ENCODE data around the gene LPAR3.

Gene LPAR3

DNA sequence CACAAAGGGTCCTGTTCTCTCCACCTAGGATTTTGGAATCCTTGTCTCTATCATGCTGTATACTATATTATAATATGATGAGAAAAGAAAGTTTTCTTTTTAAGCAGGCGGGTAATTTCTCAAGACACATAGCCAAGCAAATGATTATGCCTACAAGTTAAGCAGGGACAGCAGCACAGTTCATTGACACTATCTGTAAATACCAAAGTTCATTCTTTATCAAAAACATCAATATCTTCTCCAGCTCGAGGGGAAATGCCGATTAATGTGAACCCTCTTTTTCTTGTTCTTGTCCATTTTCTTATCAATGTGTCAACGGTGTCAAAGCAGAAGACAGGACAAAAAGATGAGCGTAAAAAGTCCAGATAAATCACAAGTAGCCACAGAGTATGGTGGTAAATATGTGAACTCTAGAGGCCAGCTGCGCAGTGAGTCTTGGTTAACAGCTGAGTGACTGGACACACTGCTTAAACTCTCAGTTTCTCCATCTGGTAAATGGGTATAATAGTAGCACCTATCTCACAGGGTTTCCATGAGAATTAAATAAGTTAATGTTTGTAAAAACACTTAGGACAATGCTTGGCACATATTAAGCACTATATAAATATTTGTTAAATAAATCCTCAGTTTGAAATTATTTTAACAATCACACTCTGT lies 30.9 kb downstream of the LPAR3 start:
- TF ChIP-seq, protein P1, sequence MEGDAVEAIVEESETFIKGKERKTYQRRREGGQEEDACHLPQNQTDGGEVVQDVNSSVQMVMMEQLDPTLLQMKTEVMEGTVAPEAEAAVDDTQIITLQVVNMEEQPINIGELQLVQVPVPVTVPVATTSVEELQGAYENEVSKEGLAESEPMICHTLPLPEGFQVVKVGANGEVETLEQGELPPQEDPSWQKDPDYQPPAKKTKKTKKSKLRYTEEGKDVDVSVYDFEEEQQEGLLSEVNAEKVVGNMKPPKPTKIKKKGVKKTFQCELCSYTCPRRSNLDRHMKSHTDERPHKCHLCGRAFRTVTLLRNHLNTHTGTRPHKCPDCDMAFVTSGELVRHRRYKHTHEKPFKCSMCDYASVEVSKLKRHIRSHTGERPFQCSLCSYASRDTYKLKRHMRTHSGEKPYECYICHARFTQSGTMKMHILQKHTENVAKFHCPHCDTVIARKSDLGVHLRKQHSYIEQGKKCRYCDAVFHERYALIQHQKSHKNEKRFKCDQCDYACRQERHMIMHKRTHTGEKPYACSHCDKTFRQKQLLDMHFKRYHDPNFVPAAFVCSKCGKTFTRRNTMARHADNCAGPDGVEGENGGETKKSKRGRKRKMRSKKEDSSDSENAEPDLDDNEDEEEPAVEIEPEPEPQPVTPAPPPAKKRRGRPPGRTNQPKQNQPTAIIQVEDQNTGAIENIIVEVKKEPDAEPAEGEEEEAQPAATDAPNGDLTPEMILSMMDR (IDR thresholded peaks at IDR 0.05; ENCODE audit: low read depth, low read length, poor library complexity, severe bottlenecking) = no peak
- no peak for TF ChIP-seq EZH2phosphoT487 (IDR thresholded peaks at IDR 0.05; ENCODE audit: borderline replicate concordance, low read length)
- Histone ChIP-seq H3K4me1 (ENCODE audit: control insufficient read depth, low read length) (no peaks in the 10 kb centered on the region), H3K36me3 (ENCODE audit: control insufficient read depth, low read length) (no peaks in the 10 kb centered on the region), H3K79me2 (ENCODE audit: control insufficient read depth, low read length) (no peaks in the 10 kb centered on the region), H3K27me3 (ENCODE audit: control insufficient read depth, low read length) (peaks cover 3% of the 10 kb centered on the region; the same call in 1 of the 2 replicates), H3K9me3 (ENCODE audit: control insufficient read depth, insufficient read depth, low read length) (no peaks in the 10 kb centered on the region), H4K20me1 (ENCODE audit: control insufficient read depth, insufficient read depth, low read depth, low read length) (no peaks in the 10 kb centered on the region), H3F3A (ENCODE audit: control insufficient read depth, insufficient read depth) (no peaks in the 10 kb centered on the region), H3K27ac (ENCODE audit: low read depth, low read length) (no peak overlapping the region), H3K9me2 (replicated peaks; ENCODE audit: control insufficient read depth, low read length) (no peaks in the 10 kb centered on the region), H3K4me2 (ENCODE audit: low read length) (no peak overlapping the region), H3K4me3 (ENCODE audit: low read length) (no peak overlapping the region)

DNA sequence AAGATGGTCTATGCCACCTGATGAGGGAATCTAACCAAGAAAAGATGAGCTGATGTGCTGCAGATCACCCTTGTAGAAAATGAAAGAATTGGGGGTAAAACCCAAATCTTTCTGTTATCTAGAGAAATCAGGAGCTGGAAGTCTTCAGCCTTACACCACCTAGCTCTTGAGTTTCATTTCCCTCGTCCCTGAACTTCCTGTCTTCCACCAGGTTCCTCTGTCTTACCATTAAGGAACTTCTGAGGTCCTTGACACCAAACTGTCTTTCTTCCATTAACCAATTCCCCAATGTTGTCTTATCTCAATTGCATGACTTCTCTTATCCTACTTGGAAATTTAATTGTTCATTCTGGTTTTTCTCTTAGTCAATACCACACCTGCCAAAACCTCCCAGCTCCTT lies 31.5 kb downstream of the LPAR3 start:
- Histone ChIP-seq H3K4me1 (ENCODE audit: control insufficient read depth, low read length) (no peaks in the 10 kb centered on the region), H4K20me1 (ENCODE audit: control insufficient read depth, insufficient read depth, low read depth, low read length) (no peaks in the 10 kb centered on the region), H3K27ac (ENCODE audit: low read depth, low read length) (no peak overlapping the region), H3K9me3 (ENCODE audit: control insufficient read depth, insufficient read depth, low read length) (no peaks in the 10 kb centered on the region), H3K36me3 (ENCODE audit: control insufficient read depth, low read length) (no peaks in the 10 kb centered on the region), H3K4me2 (ENCODE audit: low read length) (no peak overlapping the region), H3K4me3 (ENCODE audit: low read length) (no peak overlapping the region), H3K27me3 (ENCODE audit: control insufficient read depth, low read length) (peaks cover 3% of the 10 kb centered on the region; the same call in 1 of the 2 replicates), H3K79me2 (ENCODE audit: control insufficient read depth, low read length) (no peaks in the 10 kb centered on the region), H3F3A (ENCODE audit: control insufficient read depth, insufficient read depth) (no peaks in the 10 kb centered on the region), H3K9me2 (replicated peaks; ENCODE audit: control insufficient read depth, low read length) (no peaks in the 10 kb centered on the region)
- TF ChIP-seq, protein P1 (IDR thresholded peaks at IDR 0.05; ENCODE audit: low read depth, low read length, poor library complexity, severe bottlenecking) = no peak
- TF ChIP-seq EZH2phosphoT487 (IDR thresholded peaks at IDR 0.05; ENCODE audit: borderline replicate concordance, low read length) = no peak

DNA sequence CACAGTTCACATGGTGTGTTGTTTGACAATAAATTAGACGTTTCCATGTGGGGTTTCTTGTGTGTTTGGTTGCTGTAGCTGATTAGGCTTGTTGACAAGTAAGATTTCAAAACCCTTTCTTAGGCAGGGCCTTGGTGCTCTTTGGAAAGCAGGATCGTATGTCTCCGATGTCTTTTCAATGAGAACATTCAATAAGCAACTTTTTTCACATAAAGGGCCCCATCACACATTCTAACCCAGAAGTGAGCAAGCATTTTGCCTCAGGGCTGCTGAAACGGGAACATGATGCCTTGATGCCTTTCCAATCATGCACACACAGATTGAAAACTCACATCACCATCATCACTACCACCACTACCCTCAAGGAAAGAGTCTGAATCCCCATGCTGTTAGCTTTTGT lies 33.1 kb downstream of the LPAR3 start:
- TF ChIP-seq, protein P1 (IDR thresholded peaks at IDR 0.05; ENCODE audit: low read depth, low read length, poor library complexity, severe bottlenecking) = no peak
- TF ChIP-seq EZH2phosphoT487 (IDR thresholded peaks at IDR 0.05; ENCODE audit: borderline replicate concordance, low read length) = no peak
- Histone ChIP-seq H4K20me1 (ENCODE audit: control insufficient read depth, insufficient read depth, low read depth, low read length) (no peaks in the 10 kb centered on the region), H3K27ac (ENCODE audit: low read depth, low read length) (no peak overlapping the region), H3K79me2 (ENCODE audit: control insufficient read depth, low read length) (no peaks in the 10 kb centered on the region), H3K9me2 (replicated peaks; ENCODE audit: control insufficient read depth, low read length) (no peaks in the 10 kb centered on the region), H3K4me1 (ENCODE audit: control insufficient read depth, low read length) (no peaks in the 10 kb centered on the region), H3K4me2 (ENCODE audit: low read length) (no peak overlapping the region), H3K36me3 (ENCODE audit: control insufficient read depth, low read length) (no peaks in the 10 kb centered on the region), H3K9me3 (ENCODE audit: control insufficient read depth, insufficient read depth, low read length) (no peaks in the 10 kb centered on the region), H3K4me3 (ENCODE audit: low read length) (no peak overlapping the region), H3K27me3 (ENCODE audit: control insufficient read depth, low read length) (peaks cover 3% of the 10 kb centered on the region; the same call in 1 of the 2 replicates), H3F3A (ENCODE audit: control insufficient read depth, insufficient read depth) (no peaks in the 10 kb centered on the region)

Data from DOHH2 (cell line).